ENCODE data around the gene FBXO2.

The FBXO2 gene

GRCh38 chr1:11664336-11665065, 10.3 kb upstream of the FBXO2 start:
- no peak for TF ChIP-seq CTCF (conservative IDR thresholded peaks at IDR 0.05; ENCODE audit: low read depth, low read length)
- H3K4me3 ChIP-seq (ENCODE audit: low read depth, low read length), result peak overlapping the region; percentile 60
- peak; percentile 33 for DNase-seq (ENCODE audit: low read depth)

- DNase-seq (ENCODE audit: low read depth), result no peak
- no peak for TF ChIP-seq CTCF (conservative IDR thresholded peaks at IDR 0.05; ENCODE audit: low read depth, low read length)
- H3K4me3 ChIP-seq (ENCODE audit: low read depth, low read length), result no peak overlapping the region
These were observed 6.9 kb upstream of the FBXO2 start for GRCh38 chr1:11661103-11661502.

GRCh38 chr1:11659748-11660147, 5.5 kb upstream of the FBXO2 start:
- H3K4me3 ChIP-seq (ENCODE audit: low read depth, low read length), result no peak overlapping the region
- no peak for DNase-seq (ENCODE audit: low read depth)
- TF ChIP-seq CTCF (conservative IDR thresholded peaks at IDR 0.05; ENCODE audit: low read depth, low read length), result no peak

- DNase-seq (ENCODE audit: low read depth), result no peak
- no peak for TF ChIP-seq CTCF (conservative IDR thresholded peaks at IDR 0.05; ENCODE audit: low read depth, low read length)
- no peak overlapping the region for H3K4me3 ChIP-seq (ENCODE audit: low read depth, low read length)
These were observed 4.3 kb upstream of the FBXO2 start for GRCh38 chr1:11658542-11658941.

GRCh38 chr1:11657654-11658053, 3.4 kb upstream of the FBXO2 start:
- DNase-seq (ENCODE audit: low read depth), result no peak
- TF ChIP-seq CTCF (conservative IDR thresholded peaks at IDR 0.05; ENCODE audit: low read depth, low read length), result no peak
- no peak overlapping the region for H3K4me3 ChIP-seq (ENCODE audit: low read depth, low read length)

GRCh38 chr1:11654939-11655808, 945 bp upstream of the FBXO2 start:
- DNase-seq (ENCODE audit: low read depth), result no peak
- no peak for TF ChIP-seq CTCF (conservative IDR thresholded peaks at IDR 0.05; ENCODE audit: low read depth, low read length)
- peak overlapping the region; percentile 68 for H3K4me3 ChIP-seq (ENCODE audit: low read depth, low read length)
